GM23338 (cell line): ENCODE results near the gene FZD4. TPM values are rescaled to one million over a fixed set of nuclear protein-coding genes. Genes with fewer than 3 reads are reported as not detected.

Experiments
- ATAC-seq: fragments of 200-7000 bp; cut with Tn5 transposase; 3 replicates; pipeline ENCODE4 v1.9.1; 2020
- DNase-seq: peaks from one replicate; pipeline ENCODE4 v3.0.0-alpha.2; 2015; ENCODE audit warnings: low spot score
- H2AFZ ChIP-seq: fragments of 200-600 bp; sonication (generic); 2 replicates; pipeline ENCODE4 v1.8.0; 2016; ENCODE audit warnings: antibody characterized with exemption, mild to moderate bottlenecking, moderate library complexity
- H3F3A ChIP-seq: fragments of 200-600 bp; sonication (generic); replicated peaks from 2 replicates; pipeline ENCODE4 v1.8.0; 2017; ENCODE audit warnings: antibody characterized with exemption, mixed run types, low read depth
- H3K27ac ChIP-seq: fragments of 200-600 bp; sonication (generic); 2 replicates; pipeline ENCODE4 v1.6.1; 2016; ENCODE audit warnings: low read depth
- H3K27me3 ChIP-seq: fragments of 200-600 bp; sonication (generic); 2 replicates; pipeline ENCODE4 v1.8.0; 2016; ENCODE audit warnings: mild to moderate bottlenecking, mixed run types, moderate library complexity; ENCODE audit not compliant: insufficient read depth
- H3K36me3 ChIP-seq: fragments of 200-600 bp; sonication (generic); 2 replicates; pipeline ENCODE4 v1.8.0; 2016; ENCODE audit warnings: mild to moderate bottlenecking; ENCODE audit not compliant: insufficient read depth
- H3K4me1 ChIP-seq: fragments of 200-600 bp; sonication (generic); 2 replicates; pipeline ENCODE4 v1.8.0; 2016; ENCODE audit warnings: mild to moderate bottlenecking, moderate library complexity; ENCODE audit not compliant: insufficient read depth
- H3K4me2 ChIP-seq: fragments of 200-600 bp; sonication (generic); 2 replicates; pipeline ENCODE4 v1.7.1; 2017; ENCODE audit warnings: mixed run types
- H3K4me3 ChIP-seq: fragments of 200-600 bp; sonication (generic); 2 replicates; pipeline ENCODE4 v1.6.1; 2016; ENCODE audit warnings: mixed run types
- H3K79me2 ChIP-seq: fragments of 200-600 bp; sonication (generic); replicated peaks from 2 replicates; pipeline ENCODE4 v1.8.0; 2017; ENCODE audit warnings: mild to moderate bottlenecking; ENCODE audit not compliant: insufficient read depth
- H3K9me2 ChIP-seq: fragments of 200-600 bp; sonication (generic); 2 replicates; pipeline ENCODE4 v1.8.0; 2017; ENCODE audit not compliant: insufficient read depth
- H4K20me1 ChIP-seq: fragments of 200-600 bp; sonication (generic); replicated peaks from 2 replicates; pipeline ENCODE4 v1.8.0; 2017; ENCODE audit warnings: mild to moderate bottlenecking; ENCODE audit not compliant: insufficient read depth
- H3K27ac Mint-ChIP-seq: 2 replicates; pipeline ENCODE4 v1.8.0; 2020; ENCODE audit warnings: inconsistent platforms, mild to moderate bottlenecking, moderate library complexity, mixed read lengths
- H3K27me3 Mint-ChIP-seq: 3 replicates; pipeline ENCODE4 v1.8.0; 2022; ENCODE audit warnings: low read depth, mild to moderate bottlenecking, moderate library complexity, mixed read lengths, inconsistent platforms; ENCODE audit not compliant: insufficient read depth, poor library complexity
- H3K36me3 Mint-ChIP-seq: 3 replicates; pipeline ENCODE4 v1.8.0; 2021; ENCODE audit warnings: low read depth, mild to moderate bottlenecking, inconsistent platforms, moderate library complexity, mixed read lengths
- H3K4me1 Mint-ChIP-seq: 3 replicates; pipeline ENCODE4 v1.8.0; 2020; ENCODE audit warnings: mild to moderate bottlenecking, inconsistent platforms, mixed read lengths
- H3K4me3 Mint-ChIP-seq: 3 replicates; pipeline ENCODE4 v1.8.0; 2021; ENCODE audit warnings: moderate library complexity, mild to moderate bottlenecking, inconsistent platforms, mixed read lengths
- H3K9me3 Mint-ChIP-seq: 3 replicates; pipeline ENCODE4 v1.8.0; 2020; ENCODE audit warnings: moderate library complexity, mild to moderate bottlenecking, inconsistent platforms, mixed read lengths
- CREB1 ChIP-seq: fragments of 250-450 bp; sonication (Bioruptor Pico); IDR thresholded peaks from 2 replicates; pipeline ENCODE4 v1.5.0; 2020; ENCODE audit warnings: low read depth, mild to moderate bottlenecking, moderate library complexity
- EZH2 ChIP-seq: fragments of 200-600 bp; sonication (generic); IDR thresholded peaks from one replicate; pipeline ENCODE4 v1.8.0; 2017; ENCODE audit warnings: antibody characterized with exemption, mild to moderate bottlenecking, low read depth; ENCODE audit not compliant: unreplicated experiment
- EZH2phosphoT487 ChIP-seq: fragments of 200-600 bp; sonication (generic); IDR thresholded peaks from one replicate; pipeline ENCODE4 v1.8.1; 2018; ENCODE audit warnings: antibody characterized with exemption; ENCODE audit not compliant: unreplicated experiment
- JUNB ChIP-seq: IDR thresholded peaks from one replicate; pipeline ENCODE4 v1.6.1; 2016; ENCODE audit warnings: antibody characterized with exemption; ENCODE audit not compliant: unreplicated experiment
- POLR2AphosphoS5 ChIP-seq: IDR thresholded peaks from 2 replicates; pipeline ENCODE4 v1.6.1; 2016; ENCODE audit warnings: antibody characterized with exemption, low read depth
- STAT1 ChIP-seq: IDR thresholded peaks from one replicate; pipeline ENCODE4 v1.6.1; 2016; ENCODE audit warnings: antibody characterized with exemption; ENCODE audit not compliant: unreplicated experiment
- ZNF114 ChIP-seq: fragments of 250-450 bp; sonication (Bioruptor Pico); IDR thresholded peaks from 2 replicates; pipeline ENCODE4 v1.5.0; 2020; ENCODE audit warnings: mild to moderate bottlenecking, moderate library complexity
- ZNF331 ChIP-seq: fragments of 250-450 bp; sonication (Bioruptor Pico); IDR thresholded peaks from 2 replicates; pipeline ENCODE4 v1.5.0; 2020; ENCODE audit warnings: low read depth, mild to moderate bottlenecking, moderate library complexity
- polyA plus RNA-seq: library from polyadenylated mRNA; unstranded; fragments of >200 nt; fragmentation: Nextera tagmentation; extraction: Ambion mirVana; gene quantifications from 2 replicates; pipeline ENCODE4 v1.2.1, GENCODE V29; 2016
- total RNA-seq: library from RNA; depleted of rRNA; stranded (reverse); fragments of >200 nt; shearing (Covaris generic); gene quantifications from 2 replicates; pipeline ENCODE4 v1.2.3, GENCODE V29; 2014
- TF ChIP-seq, protein P1 (sequence below): IDR thresholded peaks from one replicate; pipeline ENCODE4 v1.6.1; 2018; ENCODE audit warnings: antibody characterized with exemption; ENCODE audit not compliant: unreplicated experiment
- TF ChIP-seq, protein P2 (sequence below): fragments of 250-450 bp; sonication (Bioruptor Pico); IDR thresholded peaks from 2 replicates; pipeline ENCODE4 v1.5.0; 2020; ENCODE audit warnings: mild to moderate bottlenecking, moderate library complexity
- TF ChIP-seq, protein P3 (sequence below): IDR thresholded peaks from 2 replicates; pipeline ENCODE4 v1.6.1; 2016; ENCODE audit warnings: antibody characterized with exemption
- TF ChIP-seq, protein P4 (sequence below), 2 experiments: fragments of 200-600 bp in 1 of 2; sonication (generic) in 1 of 2; conservative IDR thresholded peaks; 2 replicates each; pipeline versions ENCODE4 v1.5.1 to v1.6.1; 2016 to 2017; ENCODE audit warnings: antibody characterized with exemption in 2 of 2, low read depth in 2 of 2, mild to moderate bottlenecking in 2 of 2, moderate library complexity in 1 of 2

The FZD4 gene
- total and polyA plus RNA-seq, 2 experiments from 2014 or later: 1.4 to 8.9 TPM

DNA sequence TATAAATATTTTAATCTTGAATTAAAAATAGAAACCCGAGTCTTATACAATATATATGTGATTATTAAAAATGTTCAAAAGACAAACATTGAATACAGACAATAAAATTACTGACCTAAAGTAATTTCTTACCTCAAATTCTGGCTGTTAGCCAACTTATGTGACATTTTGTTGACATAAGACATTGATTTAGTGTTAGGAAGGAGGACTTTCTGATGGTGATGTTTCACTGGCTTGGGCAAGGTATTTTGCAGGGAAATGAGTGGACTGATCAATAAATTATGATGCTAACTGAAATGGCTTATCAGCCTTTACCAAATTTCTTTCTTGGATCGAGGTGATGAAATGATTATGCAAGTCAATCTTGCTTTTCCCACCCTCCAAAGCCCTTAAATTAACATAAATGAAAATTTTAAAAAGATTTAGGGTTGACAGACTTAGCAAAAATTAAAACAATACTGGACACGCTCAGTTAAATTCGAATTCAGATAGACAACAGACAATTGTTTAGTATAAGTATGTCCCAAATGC lies 33.2 kb upstream of the FZD4 start:
- DNase-seq: no peak
- no peaks in the 10 kb centered on the region for H3K9me3 Mint-ChIP-seq

More for the DNA sequence above, 33.2 kb upstream of the FZD4 start:
- Histone ChIP-seq H3K27me3 (no peaks in the 10 kb centered on the region), H3K27ac (no peak overlapping the region), H3K4me2 (no peak overlapping the region), H3K79me2 (no peaks in the 10 kb centered on the region), H2AFZ (no peak overlapping the region), H3K36me3 (no peaks in the 10 kb centered on the region), H3K4me1 (no peaks in the 10 kb centered on the region), H3F3A (no peaks in the 10 kb centered on the region), H4K20me1 (no peaks in the 10 kb centered on the region), H3K9me2 (no peaks in the 10 kb centered on the region), H3K4me3 (no peak overlapping the region)
- H3K27me3 Mint-ChIP-seq: no peaks in the 10 kb centered on the region
- no peaks in the 10 kb centered on the region for H3K36me3 Mint-ChIP-seq
- TF ChIP-seq, protein P1, sequence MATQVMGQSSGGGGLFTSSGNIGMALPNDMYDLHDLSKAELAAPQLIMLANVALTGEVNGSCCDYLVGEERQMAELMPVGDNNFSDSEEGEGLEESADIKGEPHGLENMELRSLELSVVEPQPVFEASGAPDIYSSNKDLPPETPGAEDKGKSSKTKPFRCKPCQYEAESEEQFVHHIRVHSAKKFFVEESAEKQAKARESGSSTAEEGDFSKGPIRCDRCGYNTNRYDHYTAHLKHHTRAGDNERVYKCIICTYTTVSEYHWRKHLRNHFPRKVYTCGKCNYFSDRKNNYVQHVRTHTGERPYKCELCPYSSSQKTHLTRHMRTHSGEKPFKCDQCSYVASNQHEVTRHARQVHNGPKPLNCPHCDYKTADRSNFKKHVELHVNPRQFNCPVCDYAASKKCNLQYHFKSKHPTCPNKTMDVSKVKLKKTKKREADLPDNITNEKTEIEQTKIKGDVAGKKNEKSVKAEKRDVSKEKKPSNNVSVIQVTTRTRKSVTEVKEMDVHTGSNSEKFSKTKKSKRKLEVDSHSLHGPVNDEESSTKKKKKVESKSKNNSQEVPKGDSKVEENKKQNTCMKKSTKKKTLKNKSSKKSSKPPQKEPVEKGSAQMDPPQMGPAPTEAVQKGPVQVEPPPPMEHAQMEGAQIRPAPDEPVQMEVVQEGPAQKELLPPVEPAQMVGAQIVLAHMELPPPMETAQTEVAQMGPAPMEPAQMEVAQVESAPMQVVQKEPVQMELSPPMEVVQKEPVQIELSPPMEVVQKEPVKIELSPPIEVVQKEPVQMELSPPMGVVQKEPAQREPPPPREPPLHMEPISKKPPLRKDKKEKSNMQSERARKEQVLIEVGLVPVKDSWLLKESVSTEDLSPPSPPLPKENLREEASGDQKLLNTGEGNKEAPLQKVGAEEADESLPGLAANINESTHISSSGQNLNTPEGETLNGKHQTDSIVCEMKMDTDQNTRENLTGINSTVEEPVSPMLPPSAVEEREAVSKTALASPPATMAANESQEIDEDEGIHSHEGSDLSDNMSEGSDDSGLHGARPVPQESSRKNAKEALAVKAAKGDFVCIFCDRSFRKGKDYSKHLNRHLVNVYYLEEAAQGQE: no peak
- TF ChIP-seq EZH2 (no peak), CREB1 (CRISPR knock-in tag) (no peak), EZH2phosphoT487 (no peak), ZNF331 (no peak), POLR2AphosphoS5 (no peak), STAT1 (no peak), ZNF114 (CRISPR knock-in tag) (no peak), JUNB (no peak)
- TF ChIP-seq, protein P2, sequence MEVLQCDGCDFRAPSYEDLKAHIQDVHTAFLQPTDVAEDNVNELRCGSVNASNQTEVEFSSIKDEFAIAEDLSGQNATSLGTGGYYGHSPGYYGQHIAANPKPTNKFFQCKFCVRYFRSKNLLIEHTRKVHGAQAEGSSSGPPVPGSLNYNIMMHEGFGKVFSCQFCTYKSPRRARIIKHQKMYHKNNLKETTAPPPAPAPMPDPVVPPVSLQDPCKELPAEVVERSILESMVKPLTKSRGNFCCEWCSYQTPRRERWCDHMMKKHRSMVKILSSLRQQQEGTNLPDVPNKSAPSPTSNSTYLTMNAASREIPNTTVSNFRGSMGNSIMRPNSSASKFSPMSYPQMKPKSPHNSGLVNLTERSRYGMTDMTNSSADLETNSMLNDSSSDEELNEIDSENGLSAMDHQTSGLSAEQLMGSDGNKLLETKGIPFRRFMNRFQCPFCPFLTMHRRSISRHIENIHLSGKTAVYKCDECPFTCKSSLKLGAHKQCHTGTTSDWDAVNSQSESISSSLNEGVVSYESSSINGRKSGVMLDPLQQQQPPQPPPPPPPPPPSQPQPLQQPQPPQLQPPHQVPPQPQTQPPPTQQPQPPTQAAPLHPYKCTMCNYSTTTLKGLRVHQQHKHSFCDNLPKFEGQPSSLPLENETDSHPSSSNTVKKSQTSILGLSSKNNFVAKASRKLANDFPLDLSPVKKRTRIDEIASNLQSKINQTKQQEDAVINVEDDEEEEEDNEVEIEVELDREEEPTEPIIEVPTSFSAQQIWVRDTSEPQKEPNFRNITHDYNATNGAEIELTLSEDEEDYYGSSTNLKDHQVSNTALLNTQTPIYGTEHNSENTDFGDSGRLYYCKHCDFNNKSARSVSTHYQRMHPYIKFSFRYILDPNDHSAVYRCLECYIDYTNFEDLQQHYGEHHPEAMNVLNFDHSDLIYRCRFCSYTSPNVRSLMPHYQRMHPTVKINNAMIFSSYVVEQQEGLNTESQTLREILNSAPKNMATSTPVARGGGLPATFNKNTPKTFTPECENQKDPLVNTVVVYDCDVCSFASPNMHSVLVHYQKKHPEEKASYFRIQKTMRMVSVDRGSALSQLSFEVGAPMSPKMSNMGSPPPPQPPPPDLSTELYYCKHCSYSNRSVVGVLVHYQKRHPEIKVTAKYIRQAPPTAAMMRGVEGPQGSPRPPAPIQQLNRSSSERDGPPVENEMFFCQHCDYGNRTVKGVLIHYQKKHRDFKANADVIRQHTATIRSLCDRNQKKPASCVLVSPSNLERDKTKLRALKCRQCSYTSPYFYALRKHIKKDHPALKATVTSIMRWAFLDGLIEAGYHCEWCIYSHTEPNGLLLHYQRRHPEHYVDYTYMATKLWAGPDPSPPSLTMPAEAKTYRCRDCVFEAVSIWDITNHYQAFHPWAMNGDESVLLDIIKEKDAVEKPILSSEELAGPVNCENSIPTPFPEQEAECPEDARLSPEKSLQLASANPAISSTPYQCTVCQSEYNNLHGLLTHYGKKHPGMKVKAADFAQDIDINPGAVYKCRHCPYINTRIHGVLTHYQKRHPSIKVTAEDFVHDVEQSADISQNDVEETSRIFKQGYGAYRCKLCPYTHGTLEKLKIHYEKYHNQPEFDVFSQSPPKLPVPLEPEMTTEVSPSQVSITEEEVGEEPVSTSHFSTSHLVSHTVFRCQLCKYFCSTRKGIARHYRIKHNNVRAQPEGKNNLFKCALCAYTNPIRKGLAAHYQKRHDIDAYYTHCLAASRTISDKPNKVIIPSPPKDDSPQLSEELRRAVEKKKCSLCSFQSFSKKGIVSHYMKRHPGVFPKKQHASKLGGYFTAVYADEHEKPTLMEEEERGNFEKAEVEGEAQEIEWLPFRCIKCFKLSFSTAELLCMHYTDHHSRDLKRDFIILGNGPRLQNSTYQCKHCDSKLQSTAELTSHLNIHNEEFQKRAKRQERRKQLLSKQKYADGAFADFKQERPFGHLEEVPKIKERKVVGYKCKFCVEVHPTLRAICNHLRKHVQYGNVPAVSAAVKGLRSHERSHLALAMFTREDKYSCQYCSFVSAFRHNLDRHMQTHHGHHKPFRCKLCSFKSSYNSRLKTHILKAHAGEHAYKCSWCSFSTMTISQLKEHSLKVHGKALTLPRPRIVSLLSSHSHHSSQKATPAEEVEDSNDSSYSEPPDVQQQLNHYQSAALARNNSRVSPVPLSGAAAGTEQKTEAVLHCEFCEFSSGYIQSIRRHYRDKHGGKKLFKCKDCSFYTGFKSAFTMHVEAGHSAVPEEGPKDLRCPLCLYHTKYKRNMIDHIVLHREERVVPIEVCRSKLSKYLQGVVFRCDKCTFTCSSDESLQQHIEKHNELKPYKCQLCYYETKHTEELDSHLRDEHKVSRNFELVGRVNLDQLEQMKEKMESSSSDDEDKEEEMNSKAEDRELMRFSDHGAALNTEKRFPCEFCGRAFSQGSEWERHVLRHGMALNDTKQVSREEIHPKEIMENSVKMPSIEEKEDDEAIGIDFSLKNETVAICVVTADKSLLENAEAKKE (CRISPR knock-in tag): no peak
- TF ChIP-seq, protein P3, sequence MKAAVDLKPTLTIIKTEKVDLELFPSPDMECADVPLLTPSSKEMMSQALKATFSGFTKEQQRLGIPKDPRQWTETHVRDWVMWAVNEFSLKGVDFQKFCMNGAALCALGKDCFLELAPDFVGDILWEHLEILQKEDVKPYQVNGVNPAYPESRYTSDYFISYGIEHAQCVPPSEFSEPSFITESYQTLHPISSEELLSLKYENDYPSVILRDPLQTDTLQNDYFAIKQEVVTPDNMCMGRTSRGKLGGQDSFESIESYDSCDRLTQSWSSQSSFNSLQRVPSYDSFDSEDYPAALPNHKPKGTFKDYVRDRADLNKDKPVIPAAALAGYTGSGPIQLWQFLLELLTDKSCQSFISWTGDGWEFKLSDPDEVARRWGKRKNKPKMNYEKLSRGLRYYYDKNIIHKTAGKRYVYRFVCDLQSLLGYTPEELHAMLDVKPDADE: no peak
- TF ChIP-seq, protein P4, sequence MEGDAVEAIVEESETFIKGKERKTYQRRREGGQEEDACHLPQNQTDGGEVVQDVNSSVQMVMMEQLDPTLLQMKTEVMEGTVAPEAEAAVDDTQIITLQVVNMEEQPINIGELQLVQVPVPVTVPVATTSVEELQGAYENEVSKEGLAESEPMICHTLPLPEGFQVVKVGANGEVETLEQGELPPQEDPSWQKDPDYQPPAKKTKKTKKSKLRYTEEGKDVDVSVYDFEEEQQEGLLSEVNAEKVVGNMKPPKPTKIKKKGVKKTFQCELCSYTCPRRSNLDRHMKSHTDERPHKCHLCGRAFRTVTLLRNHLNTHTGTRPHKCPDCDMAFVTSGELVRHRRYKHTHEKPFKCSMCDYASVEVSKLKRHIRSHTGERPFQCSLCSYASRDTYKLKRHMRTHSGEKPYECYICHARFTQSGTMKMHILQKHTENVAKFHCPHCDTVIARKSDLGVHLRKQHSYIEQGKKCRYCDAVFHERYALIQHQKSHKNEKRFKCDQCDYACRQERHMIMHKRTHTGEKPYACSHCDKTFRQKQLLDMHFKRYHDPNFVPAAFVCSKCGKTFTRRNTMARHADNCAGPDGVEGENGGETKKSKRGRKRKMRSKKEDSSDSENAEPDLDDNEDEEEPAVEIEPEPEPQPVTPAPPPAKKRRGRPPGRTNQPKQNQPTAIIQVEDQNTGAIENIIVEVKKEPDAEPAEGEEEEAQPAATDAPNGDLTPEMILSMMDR (conservative IDR thresholded peaks at IDR 0.05; ENCODE audit: low read depth in 2 of 2): no peak
- ATAC-seq: no peak
- H3K4me3 Mint-ChIP-seq: no peak overlapping the region
- H3K27ac Mint-ChIP-seq: no peak overlapping the region
- H3K4me1 Mint-ChIP-seq: peaks cover 22% of the 10 kb centered on the region
